Activated effector memory CD4-positive, alpha-beta T cell treated with Interleukin-2 at 50 U/mL for 16 hours (primary cell): ENCODE data around the gene UPK3A.
"Not testable (repeated sequence)": the region's sequence is repeated elsewhere in the genome, so short reads cannot be mapped to it uniquely, and the experiment has no call there.

Source experiments
- DNase-seq: peaks from one replicate; pipeline ENCODE4 v3.0.0-alpha.2; 2020

UPK3A gene

DNA sequence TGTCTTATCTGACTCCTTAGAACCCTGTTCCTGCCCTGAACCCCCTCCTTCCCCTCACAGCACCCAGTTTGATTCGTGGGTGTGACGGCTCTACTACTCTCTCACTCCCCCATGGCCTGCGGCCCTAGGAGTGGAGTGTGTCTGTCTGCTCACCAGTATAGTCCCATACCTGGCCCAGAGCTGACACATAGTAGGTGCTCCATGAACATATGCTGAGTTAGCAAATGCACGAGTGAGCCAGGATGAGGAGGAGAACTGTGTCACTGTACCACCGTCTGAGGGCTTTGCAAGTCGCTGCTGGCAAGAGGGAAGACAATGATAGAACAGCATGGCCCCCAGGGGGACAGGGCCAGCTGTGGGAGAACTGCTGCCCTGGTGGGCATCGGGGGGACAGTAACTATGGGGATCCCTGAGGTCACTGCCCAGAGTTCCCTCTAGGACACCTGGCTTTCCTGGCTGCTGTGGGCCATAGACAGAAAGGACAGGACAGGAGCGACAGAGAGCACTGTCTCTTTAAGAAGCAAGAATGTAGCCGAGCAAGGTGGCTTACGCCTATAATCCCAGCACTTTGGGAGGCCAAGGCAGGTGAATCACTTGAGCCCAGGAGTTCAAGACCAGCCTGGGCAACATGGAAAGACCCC is 24.9 kb upstream of the UPK3A start:
- no peak for DNase-seq

DNA sequence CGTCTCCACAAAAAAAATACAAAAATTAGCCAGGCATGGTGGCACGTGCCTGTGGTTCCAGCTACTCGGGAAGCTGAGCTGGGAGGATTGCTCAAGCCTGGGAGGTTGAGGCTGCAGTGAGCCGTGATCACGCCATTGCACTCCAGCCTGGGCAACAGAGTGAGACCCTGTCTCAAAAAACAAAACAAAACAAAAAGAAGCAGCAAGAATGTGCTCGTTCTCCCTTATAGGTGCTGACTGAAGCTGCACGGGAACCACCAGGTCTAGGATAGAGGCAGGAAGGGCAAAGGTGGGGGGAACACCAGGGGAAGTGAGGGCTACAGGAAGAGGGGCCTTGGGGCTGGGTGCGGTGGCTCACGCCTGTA is 24.4 kb upstream of the UPK3A start:
- not testable (repeated sequence) for DNase-seq

DNA sequence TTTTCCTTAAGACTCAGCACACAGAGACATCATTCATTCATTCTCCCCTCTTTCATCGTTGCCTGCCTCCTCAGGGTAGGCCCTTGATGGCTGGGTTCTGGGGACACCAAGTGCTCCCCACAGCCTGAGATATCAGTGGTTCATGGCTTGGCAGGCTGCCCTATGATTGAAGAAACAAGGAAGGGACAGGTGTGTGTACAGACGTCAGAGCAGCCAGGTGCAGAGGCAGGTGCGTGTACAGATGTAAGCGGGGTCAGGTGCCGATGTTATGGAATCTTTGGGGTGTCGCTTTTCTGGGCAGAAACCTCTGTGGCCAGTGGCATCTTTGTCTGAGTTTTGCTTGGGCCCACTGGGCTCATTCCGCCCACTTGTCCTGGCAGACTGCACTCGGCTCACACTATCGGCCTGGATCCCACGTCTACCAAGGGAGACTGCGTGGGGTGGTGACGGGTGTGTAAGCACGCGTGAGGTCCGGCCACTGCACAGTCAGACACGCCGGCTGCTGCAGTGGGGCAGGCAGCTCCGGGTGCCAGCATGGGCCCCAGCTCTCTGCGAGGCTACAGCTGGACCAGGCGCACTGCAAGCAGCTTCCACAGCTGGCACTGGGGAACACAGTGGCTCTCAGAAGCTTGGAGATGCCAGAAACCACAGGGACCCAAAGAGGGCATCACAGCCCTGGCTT is 23.2 kb upstream of the UPK3A start:
- DNase-seq = no peak

DNA sequence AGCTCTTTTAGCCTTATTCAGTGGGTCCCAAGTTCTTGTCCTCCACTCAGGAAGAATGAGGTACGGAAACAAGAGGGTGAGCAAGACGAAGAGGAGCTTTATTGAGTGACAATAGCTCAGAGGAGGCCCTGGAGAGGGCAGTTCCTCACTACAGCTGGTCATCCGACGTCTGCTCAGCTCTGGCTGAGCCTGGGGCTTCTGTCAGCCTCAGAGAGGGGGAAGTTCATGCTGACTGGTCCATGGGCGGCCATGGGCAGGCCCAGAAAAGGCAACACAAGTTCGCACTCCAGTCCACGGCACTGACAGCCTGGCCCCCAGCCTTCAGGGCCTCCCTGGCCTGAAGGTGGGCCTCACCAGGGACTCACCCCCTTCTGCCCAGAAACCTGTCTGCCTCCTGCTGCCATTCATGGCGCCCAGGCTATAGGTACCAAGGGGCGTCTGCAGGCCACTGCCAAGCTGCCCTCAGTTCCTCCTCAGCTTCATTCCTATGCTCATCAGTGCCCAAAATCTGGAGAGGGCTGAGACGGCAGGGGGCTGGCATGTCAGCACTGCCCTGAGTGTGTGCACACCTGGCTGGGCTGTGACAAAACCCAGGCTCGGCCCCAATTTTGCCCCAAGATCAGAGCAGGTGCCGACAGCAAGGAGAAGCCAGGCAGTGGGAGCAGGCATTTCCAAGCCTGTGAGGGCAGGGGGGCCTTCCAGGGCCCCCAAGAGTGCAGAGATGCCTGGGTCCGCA is 22.4 kb upstream of the UPK3A start:
- no peak for DNase-seq

DNA sequence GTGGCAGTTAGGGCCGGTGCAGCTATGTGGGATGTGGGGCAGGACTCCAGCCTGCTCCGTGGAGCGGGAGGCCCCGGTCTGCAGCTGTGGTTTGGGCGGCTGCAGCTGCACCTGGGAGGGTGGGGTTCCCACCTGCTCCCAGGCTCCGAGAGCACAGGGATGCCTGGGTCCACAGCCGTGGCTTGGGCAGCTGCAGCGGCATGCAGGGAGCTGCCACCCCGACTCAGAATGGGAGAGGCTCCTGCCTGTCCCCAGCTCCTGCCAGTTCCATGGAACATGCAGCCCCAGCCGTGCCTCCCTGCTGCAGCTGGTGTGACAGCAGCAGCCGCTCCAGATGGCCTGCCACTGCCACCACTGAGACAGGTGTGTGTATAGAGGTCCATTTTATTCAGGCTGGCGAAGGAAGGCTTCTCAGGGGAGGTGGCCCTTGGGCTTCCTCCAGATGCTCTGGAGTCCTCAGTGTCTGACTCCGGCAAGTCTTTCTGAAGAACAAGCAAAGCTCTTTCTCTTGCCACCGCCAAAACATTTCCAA is 21.8 kb upstream of the UPK3A start:
- no peak for DNase-seq

DNA sequence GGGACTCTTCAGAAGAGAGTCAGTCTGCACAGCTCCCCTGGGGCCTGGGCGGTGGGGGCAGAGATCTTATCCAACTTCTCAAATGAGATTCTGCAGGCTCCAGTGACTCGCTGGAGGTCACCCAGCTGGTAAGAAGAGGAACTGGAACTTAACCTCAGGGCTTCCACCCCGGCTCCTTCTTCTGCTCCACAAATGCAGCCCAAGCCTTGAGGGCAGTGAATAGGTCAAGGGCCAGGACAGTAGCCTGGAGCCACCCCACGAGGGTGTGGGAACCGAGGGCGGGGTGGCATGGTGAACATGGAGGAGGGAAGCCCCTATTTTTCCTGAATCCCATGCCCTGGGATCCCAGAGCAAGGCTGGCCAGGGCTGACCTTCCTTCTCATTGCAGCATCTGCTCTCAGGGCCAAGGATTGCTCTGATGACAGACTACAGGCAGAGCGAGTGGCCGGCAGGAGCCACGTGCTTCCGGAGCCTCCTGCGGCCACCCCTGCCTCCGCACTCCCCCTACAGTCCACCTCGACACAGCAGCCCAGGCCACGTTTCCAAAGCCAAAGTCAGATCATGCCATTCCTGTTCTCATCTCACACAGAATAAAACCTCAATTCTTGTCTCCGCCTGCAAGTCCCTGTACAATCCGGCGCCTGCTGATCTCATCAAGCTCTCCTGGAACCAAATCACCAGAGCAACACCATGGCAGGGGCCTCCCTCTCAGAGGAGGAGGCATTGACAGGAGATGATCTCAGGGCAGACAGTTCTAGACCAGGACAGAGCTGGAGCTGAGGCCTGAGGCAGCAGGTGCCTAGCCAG is 21.1 kb upstream of the UPK3A start:
- no peak for DNase-seq

DNA sequence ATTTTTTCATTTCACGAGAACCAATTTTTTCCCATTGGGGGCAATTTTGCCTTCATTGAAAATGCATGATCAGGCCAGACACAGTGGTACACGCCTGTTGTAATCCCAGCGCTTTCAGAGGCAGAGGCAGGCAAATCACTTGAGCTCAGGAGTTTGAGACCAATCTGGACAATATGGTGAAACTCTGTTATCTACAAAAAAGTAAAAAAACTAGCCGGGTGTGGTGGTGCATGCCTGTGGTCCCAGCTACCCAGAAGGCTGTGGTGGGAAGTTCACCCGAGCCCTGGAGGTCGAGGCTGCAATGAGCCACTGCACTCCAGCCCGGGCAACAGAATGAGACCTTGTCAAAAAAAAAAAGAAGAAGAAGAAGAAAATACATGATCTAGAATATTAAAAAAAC is 19.2 kb upstream of the UPK3A start:
- DNase-seq = no peak

DNA sequence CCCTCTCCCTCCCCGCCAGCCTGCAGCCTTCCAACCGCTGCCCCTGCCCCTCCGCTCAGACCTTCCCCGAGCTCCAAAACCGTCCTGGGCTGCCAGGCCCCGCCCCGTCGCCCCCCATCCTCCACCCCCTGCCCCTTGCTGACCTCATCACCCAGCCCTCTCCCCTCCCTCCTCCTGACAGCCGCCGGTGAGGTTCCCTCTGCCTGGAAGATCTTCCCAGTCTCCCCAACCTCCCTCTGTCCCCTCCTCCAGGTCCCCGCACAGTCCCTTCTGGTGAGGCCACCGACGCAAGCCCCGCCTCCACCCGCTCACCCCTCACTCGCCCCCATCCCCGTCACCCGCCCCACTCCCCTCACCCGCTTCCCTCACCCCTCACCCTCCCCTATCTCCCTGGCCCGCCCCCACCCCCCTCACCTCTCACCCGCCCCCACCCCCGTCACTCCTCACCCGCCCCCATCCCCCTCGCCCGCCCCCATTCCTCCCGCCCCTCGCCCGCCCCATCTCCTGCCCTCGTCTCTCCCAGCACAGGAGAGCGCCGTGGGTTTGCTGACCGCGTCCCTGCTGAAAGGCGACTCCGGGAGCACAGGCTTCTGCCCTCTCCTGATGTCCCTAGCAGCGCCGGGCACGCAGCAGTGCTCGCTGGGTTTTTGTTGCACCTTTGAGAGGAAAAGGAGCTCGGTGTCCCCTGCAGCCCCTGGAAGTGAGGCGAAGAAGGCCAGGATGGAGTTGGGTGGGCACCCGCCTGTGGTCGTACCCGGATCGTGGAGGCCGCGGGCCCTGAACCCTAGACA is 16.4 kb upstream of the UPK3A start:
- DNase-seq = no peak

DNA sequence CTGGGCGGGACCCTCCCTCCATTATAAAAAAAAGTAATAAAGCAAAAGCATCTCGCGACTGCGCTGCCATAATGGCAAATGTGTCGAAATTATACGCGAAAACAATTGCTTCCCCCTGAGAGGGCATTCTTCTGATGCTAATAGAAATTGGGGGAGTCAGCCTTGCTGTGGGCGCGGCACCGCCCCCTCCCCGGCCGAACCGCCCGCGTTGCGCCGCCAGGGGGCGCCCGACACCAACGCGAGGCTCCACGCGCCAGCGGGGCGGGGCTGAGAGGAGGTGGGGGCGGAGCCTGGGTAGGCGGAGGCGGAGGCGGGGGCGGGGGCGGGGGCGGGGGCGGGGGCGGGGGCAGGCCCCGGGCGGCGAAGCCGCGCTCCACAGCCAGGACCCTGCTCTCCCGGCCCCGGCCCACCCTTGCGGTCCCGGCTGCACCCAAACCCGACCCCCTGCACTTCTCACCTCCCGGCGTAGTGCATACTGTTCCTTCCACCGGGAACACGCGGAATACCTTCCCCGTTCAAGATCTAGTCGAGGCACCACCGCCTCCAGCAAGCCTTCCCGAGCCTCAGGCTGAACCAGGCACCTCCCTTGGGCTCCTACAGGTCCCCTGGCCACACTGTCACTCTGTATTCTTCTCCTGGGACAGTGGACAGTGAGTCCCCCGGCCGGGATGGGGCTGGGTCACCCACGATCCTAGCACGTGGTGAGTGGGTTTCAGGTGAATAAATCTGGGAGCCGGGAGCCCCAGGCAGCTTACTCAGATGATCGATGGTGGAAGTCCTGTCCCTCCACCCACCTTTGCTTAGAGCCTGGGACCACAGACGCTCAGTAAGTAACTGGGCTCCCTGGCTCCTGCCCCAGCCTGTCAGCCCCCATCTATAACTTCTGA is 15.5 kb upstream of the UPK3A start:
- peak; percentile 83 for DNase-seq

DNA sequence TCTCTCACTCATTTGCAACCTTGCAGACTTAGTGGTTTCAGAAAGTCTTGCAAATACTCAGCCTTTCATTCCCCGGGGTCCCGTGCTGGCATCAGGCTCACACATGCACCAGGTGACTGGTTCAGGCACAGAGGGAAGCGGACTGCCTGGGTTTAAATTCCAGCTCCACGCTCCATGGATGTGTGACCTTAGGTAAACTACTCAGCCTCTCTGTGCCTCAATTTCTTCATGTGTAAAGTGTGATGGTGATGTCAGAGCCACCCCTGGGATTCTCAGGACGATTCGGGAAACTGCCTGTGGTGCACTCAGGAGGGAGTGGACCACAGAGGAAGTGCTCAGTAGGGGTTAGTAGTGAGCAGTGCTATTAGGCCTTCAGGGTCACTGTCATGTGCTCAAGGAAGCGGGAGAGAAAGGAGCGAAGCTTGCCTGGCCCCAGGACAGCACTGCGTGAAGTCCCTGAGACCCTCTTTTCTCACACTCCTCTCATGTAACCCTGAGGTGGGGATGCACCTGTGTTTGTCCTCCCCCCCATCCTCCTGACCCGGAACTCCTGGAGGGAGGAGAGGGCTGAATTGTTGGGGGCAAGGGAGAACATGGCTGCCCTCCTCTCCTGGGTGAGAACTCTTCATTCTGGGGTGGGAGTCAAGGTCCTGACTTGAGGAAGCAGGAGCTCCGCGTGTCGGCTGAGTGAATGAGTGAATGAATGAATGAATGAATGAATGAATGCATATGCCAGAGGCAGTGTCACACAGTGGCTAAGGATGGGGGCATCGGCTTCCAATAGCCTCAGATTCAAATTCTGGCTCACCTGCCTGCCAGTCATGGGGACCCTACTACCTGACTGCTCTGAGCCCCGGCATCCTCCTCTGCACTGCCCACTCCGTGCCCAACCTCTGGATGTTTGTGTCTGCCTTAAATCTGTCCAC is 14.4 kb upstream of the UPK3A start:
- no peak for DNase-seq

DNA sequence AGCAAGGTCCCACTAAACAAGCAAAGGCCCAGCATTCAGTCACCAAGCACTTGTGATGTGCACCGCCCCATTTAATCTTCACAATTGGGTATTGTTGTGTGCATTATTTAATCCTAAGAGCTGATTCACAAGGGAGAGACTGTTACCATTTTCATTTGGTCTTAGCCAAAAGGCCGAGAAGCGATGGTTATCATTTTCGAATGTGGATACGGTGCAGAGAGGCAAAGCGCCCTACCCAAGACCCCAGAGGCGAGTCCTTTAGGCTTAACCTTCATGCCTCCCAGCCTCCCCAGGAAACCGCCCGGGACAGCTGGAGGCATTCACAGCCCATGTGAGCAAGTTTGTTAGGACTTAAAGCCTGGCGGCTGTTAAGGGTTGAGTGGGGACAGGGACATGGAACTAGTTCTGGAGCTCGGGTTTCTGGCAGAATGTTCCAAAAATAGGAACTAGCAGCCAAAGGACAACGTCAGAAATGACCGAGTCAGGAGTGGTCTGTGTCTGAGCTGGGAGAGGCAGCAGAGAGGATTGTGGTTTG is 13.0 kb upstream of the UPK3A start:
- DNase-seq = no peak

DNA sequence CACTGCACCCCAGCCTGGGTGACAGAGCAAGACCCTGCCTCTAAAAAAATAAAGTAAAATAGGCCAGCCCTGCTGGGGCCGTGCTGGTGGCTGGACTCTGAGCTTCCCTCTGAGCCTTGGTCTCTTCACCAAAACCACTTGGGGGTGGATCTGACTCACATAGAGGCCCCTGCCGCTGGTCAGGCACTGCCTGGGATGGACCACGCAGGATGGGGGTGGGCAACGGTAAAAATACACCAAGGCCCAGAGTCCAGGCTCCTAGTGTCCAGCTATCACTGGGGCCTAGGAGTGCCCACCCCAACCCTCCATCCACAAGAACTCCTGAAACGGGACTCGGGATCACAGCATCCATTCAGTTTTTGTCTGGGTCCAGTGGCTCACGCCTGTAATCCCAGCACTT is 12.3 kb upstream of the UPK3A start:
- DNase-seq = no peak

DNA sequence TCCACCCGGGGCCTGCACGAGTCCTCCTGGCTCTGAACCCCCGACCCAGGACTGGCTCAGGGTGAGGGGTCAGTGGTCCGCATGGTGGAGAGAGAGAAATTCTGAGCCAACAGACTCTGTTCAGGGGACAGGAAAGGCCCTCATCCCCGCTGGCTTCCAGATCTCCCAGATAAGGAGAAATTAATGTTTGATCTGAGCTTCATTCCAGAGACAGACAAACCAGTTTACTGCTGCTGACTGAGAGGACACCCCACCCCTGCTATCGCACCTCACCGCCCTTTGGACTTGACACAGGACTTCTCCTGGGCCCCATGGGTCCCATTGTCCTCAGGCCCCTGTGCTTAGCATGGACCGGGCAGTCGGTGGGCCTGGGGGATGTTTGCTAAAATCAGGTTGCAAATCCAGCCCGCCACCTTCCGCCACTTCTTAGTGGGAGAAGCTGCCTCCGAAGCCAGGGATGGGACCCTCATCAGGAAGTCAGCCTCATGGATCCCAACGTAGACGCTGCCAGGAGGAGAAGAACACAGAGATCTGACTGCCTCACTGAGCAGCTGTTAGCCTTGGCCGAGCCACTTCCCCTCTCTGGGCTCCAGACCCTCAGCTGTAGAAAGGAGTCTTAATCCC is 11.2 kb upstream of the UPK3A start:
- no peak for DNase-seq

DNA sequence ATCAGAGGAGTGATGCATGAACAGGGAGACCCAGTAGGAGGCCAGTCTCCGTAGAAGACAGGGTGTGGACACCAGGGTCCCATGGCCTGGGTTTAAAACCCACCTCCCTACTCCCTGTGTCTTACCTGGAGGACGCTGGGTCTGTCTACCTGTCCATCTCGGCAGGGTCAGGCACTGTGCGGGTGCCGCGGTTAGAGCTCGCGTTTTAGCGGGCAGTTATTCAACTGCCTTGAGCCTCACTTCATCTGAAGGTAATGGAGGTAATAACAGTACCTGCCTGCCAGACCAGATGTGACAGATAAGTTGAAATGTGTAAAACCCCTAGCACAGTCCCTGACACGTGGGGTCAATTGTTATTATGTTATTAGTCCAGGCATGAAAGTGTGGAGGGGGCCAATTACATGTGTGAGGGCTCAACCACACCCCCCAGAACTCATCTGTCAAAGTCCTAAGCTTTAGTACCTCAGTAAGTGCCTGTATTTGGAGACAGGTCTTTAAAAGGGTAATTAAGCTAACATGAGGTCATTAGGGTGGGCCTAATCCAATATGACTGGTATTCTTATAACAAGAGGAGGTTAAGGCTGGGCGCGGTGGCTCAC is 8.1 kb upstream of the UPK3A start:
- DNase-seq = no peak

DNA sequence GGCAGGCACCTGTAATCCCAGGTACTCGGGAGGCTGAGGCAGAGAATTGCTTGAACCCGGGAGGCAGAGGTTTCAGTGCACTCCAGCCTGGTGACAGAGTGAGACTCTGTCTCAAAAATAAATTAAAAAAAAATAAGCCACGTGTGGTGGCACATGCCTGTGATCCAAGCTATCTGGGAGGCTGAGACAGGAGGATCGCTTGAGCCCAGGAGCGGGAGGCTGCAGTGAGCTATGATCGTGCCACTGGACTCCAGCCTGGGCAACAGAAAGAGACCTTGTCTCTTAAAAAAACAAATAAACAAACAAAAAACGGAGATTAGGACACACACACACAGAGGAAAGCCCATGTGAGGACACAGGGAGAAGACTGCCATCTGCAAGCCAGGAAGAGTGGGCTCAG is 7.0 kb upstream of the UPK3A start:
- not testable (repeated sequence) for DNase-seq

DNA sequence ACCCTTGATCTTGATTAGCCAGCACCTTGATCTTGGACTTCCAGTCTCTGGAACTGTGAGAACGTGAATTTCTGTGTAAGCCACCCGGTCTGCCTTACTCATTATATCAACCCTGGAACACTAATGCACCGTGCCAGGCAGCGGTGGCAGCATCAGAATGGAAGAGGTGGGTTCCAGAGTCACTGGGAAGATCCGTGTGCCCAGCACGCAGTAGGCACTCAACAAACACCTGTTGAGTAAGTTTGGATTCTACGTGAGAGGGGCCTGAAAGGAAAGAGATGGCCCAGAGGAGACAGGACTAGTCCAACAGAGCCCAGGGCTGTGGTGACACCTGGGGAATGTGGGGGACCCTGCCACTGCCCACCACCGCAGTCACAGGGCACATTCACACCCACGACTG is 6.6 kb upstream of the UPK3A start:
- no peak for DNase-seq

DNA sequence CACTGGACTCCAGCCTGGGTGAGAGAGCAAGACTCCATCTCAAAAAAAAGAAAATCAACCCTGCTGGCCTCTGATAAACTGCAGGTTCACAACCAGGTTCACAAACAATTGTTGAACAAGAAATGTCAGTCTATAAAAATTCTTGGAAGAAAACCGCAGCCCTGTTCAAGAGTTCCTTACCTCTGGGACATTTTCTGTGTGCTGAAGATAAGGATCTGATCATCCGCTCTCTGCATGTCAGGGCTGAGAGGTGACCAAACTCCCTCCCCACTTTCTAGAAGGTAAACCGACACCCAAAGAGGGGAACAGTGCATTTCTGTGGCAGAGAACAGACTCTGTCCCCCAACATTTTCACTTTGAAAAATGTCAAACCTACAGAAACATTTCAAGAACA is 4.2 kb upstream of the UPK3A start:
- DNase-seq = no peak

DNA sequence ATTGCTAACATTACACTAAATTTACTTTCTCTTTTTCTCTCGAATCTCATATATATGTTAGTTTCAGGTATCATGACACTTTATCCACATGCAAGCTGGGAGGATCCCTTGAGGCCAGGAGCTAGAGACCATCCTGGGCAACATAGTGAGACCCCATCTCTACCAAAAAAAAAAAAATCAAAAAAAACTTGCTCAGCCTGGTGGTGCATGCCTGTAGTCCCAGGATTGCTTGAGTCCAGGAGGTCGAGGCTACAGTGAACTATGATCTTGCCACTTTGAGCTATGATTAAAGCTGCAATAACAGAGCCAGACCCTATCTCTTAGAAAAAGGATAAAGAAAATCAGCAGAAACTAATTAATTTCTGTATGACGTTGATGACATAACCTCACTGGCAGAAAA is 3.7 kb upstream of the UPK3A start:
- DNase-seq = no peak
